ENCODE data around the gene TTC6. TPM values are rescaled to one million over a fixed set of nuclear protein-coding genes. Genes with fewer than 3 reads are reported as not detected.

TTC6 gene
- polyA plus RNA-seq, 4 donors: 0.22 to 3.4 (median 0.54) TPM

DNA sequence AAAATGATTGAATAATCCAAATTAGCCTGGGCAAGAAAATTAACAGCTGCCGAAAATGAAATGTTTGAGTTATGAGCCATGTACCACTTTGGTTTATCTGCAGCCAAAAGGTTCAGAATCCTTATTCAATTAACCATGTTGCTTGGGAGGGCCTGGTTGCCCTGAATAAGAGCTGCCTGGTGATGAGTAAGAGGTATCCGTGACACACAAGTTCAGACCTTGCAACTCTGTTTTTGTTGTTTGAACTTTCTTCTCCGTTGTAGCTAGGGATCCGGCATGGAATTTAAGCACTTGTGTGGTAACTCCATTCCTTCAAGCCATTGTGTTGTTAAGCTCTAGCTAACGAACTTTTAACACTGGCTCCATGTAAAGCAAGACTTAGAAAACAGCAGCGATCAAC, 36.0 kb upstream of the TTC6 start:
- no peak for DNase-seq
- 83 to 93% (median 88%) methylated on average over 6 of the region's 6 CpGs for WGBS, 3 donors
- H3K36me3 ChIP-seq (ENCODE audit: control insufficient read depth in 3 of 3, insufficient read depth in 2 of 3, low read depth in 1 of 3, low read length in 3 of 3): no peaks in the 10 kb centered on the region
- H3K4me1 ChIP-seq (ENCODE audit: control insufficient read depth in 3 of 3, insufficient read depth in 2 of 3, low read depth in 1 of 3, low read length in 2 of 3): no peaks in the 10 kb centered on the region
- FAIRE-seq: no peak
- peaks cover 0 to 7% of the 10 kb centered on the region in 2 donors for H3K9me3 ChIP-seq (ENCODE audit: control insufficient read depth in 2 of 2, insufficient read depth in 1 of 2, low read depth in 1 of 2, low read length in 1 of 2)
- H3K27ac ChIP-seq (ENCODE audit: low read depth in 1 of 3, low read length in 2 of 3): no peak overlapping the region
- H3K27me3 ChIP-seq (ENCODE audit: control insufficient read depth in 3 of 3, insufficient read depth in 3 of 3, low read length in 3 of 3): no peaks in the 10 kb centered on the region
- H3K4me3 ChIP-seq (ENCODE audit: low read depth in 1 of 3, low read length in 3 of 3): no peak overlapping the region

DNA sequence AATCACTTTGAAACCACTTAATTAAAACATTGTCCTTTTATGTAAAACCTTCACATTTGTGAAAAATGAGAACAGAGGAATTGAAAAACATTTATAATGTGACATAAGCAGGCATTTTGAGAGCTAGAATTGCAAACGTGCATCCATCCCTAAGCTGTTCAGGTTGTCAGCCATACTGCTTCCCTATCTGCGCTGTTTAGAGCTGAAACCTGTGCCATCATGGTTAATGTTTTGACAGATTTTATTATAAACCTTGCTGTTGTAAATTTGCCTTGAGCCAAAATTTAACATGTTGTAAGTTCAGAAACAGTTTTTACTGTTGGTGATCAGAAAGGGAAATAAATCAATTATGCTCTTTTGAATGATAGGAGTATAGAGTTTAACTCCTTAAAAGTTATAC, 32.2 kb upstream of the TTC6 start:
- Histone ChIP-seq H3K36me3 (ENCODE audit: control insufficient read depth in 3 of 3, insufficient read depth in 2 of 3, low read depth in 1 of 3, low read length in 3 of 3) (no peaks in the 10 kb centered on the region), H3K9me3 (ENCODE audit: control insufficient read depth in 2 of 2, insufficient read depth in 1 of 2, low read depth in 1 of 2, low read length in 1 of 2) (no peaks in the 10 kb centered on the region), H3K27ac (ENCODE audit: low read depth in 1 of 3, low read length in 2 of 3) (no peak overlapping the region), H3K4me1 (ENCODE audit: control insufficient read depth in 3 of 3, insufficient read depth in 2 of 3, low read depth in 1 of 3, low read length in 2 of 3) (peaks cover 0 to 7% (median 0%) of the 10 kb centered on the region in 3 donors), H3K4me3 (ENCODE audit: low read depth in 1 of 3, low read length in 3 of 3) (no peak overlapping the region), H3K27me3 (ENCODE audit: control insufficient read depth in 3 of 3, insufficient read depth in 3 of 3, low read length in 3 of 3) (no peaks in the 10 kb centered on the region)
- 27 to 62% (median 46%) methylated on average over 2 of the region's 2 CpGs for WGBS, 3 donors
- FAIRE-seq: no peak
- DNase-seq: no peak

DNA sequence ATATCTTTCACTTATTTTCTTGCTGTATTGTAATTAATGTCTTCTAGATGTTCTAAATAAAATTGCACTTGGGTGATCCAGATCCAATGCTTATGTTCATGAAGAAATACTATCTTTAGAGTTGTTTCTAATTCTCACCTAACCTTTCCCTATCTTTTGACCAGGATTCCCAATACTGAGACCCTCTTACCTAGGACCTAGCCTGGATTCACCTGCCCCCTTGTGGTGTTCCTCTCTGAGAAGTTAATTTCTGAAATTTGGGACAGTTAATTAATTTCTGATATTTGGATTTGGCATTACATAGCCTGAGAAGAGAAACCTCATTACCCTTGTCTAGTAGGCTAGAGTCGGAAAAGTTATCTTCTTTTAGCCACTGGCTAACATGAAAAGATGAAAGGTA, 29.9 kb upstream of the TTC6 start:
- H3K36me3 ChIP-seq (ENCODE audit: control insufficient read depth in 3 of 3, insufficient read depth in 2 of 3, low read depth in 1 of 3, low read length in 3 of 3): no peaks in the 10 kb centered on the region
- no peaks in the 10 kb centered on the region for H3K27me3 ChIP-seq (ENCODE audit: control insufficient read depth in 3 of 3, insufficient read depth in 3 of 3, low read length in 3 of 3)
- H3K9me3 ChIP-seq (ENCODE audit: control insufficient read depth in 2 of 2, insufficient read depth in 1 of 2, low read depth in 1 of 2, low read length in 1 of 2): no peaks in the 10 kb centered on the region
- no peak overlapping the region for H3K4me3 ChIP-seq (ENCODE audit: low read depth in 1 of 3, low read length in 3 of 3)
- no peak for DNase-seq
- no peak for FAIRE-seq
- H3K27ac ChIP-seq (ENCODE audit: low read depth in 1 of 3, low read length in 2 of 3): no peak overlapping the region
- WGBS, 3 donors: 86 to 93% (median 92%) methylated on average over 1 of the region's 1 CpG
- H3K4me1 ChIP-seq (ENCODE audit: control insufficient read depth in 3 of 3, insufficient read depth in 2 of 3, low read depth in 1 of 3, low read length in 2 of 3): peaks cover 0 to 7% (median 0%) of the 10 kb centered on the region in 3 donors

DNA sequence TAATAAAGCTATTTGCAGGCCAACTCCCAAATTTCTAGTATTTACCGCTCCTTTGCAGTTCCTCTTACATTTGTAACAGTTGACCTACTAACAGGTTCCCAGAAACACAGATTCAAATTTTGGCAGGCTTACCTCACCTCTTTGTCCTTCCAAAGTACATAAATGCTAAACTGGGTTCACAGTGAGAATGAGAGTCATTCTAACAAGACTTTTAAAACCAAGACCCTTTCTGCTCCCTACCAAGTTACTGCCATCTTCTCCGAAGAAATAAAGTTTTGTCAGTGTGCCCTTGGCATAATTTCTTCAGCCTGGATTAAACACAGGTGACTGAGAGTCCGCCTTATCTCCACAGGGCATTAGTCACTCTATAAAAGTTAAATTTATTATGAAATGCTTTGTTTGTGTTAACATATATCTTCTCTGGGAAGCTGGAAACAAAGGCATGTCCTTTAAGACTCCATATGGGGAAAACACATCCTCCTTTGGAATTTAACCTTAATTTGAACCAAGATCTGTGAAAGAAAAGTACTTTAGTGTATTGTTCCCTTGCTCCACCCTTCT, 28.5 kb upstream of the TTC6 start:
- DNase-seq: peak; percentile 46 to 54
- 14 to 41% (median 29%) methylated on average over 3 of the region's 3 CpGs for WGBS, 3 donors
- no peak for FAIRE-seq
- H3K27me3 ChIP-seq (ENCODE audit: control insufficient read depth in 3 of 3, insufficient read depth in 3 of 3, low read length in 3 of 3): no peaks in the 10 kb centered on the region
- no peaks in the 10 kb centered on the region for H3K36me3 ChIP-seq (ENCODE audit: control insufficient read depth in 3 of 3, insufficient read depth in 2 of 3, low read depth in 1 of 3, low read length in 3 of 3)
- H3K4me1 ChIP-seq (ENCODE audit: control insufficient read depth in 3 of 3, insufficient read depth in 2 of 3, low read depth in 1 of 3, low read length in 2 of 3): peaks cover 0 to 7% (median 0%) of the 10 kb centered on the region in 3 donors
- no peaks in the 10 kb centered on the region for H3K9me3 ChIP-seq (ENCODE audit: control insufficient read depth in 2 of 2, insufficient read depth in 1 of 2, low read depth in 1 of 2, low read length in 1 of 2)
- H3K4me3 ChIP-seq (ENCODE audit: low read depth in 1 of 3, low read length in 3 of 3): no peak overlapping the region
- peak overlapping the region in 1 of 3 donors; percentile 30 for H3K27ac ChIP-seq (ENCODE audit: low read depth in 1 of 3, low read length in 2 of 3)

DNA sequence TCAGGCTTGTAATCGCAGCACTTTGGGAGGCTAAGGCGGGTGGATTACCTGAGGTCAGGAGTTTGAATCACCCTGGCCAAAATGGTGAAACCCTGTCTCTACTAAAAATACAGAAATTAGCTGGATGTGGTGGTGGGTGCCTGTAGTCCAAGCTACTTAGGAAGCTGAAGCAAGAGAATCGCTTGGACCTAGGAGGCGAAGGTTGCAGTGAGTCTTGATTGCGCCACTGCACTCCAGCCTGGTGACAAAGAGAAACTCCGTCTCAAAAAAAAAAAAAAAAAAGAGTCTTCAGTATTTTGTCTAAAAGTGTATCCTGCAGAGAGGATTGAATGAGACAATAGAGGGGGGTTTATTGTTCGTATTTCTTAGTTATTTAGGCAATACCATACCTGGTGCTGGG, 25.7 kb upstream of the TTC6 start:
- FAIRE-seq (no peak), DNase-seq (peak in 1 of 2 donors; percentile 8)
- Histone ChIP-seq H3K4me1 (ENCODE audit: control insufficient read depth in 3 of 3, insufficient read depth in 2 of 3, low read depth in 1 of 3, low read length in 2 of 3) (peaks cover 0 to 7% (median 0%) of the 10 kb centered on the region in 3 donors), H3K27ac (ENCODE audit: low read depth in 1 of 3, low read length in 2 of 3) (no peak overlapping the region), H3K27me3 (ENCODE audit: control insufficient read depth in 3 of 3, insufficient read depth in 3 of 3, low read length in 3 of 3) (no peaks in the 10 kb centered on the region), H3K9me3 (ENCODE audit: control insufficient read depth in 2 of 2, insufficient read depth in 1 of 2, low read depth in 1 of 2, low read length in 1 of 2) (no peaks in the 10 kb centered on the region), H3K4me3 (ENCODE audit: low read depth in 1 of 3, low read length in 3 of 3) (no peak overlapping the region), H3K36me3 (ENCODE audit: control insufficient read depth in 3 of 3, insufficient read depth in 2 of 3, low read depth in 1 of 3, low read length in 3 of 3) (no peaks in the 10 kb centered on the region)
- WGBS, 3 donors: 75 to 91% (median 83%) methylated on average over 7 of the region's 7 CpGs

DNA sequence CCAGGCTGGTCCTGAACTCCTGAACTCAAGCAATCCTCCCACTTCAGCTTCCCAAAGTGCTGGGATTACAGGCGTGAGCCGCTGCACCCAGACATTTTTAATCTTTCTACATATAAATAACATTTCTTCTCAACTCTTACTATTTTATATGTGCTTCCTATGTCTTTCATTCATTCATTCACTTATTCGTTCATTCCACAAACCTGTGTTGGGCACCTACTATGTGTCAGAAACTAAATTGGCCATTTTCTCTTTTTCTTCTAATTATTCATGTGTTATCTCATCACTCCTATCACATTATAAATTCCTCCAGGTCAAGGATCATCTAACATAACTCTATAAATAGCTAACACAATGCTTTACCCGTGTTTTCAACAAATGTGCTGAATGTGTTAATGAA, 24.0 kb upstream of the TTC6 start:
- FAIRE-seq (no peak), DNase-seq (no peak)
- no peak overlapping the region for H3K4me3 ChIP-seq (ENCODE audit: low read depth in 1 of 3, low read length in 3 of 3)
- no peaks in the 10 kb centered on the region for H3K36me3 ChIP-seq (ENCODE audit: control insufficient read depth in 3 of 3, insufficient read depth in 2 of 3, low read depth in 1 of 3, low read length in 3 of 3)
- 83 to 90% (median 89%) methylated on average over 4 of the region's 4 CpGs for WGBS, 3 donors
- no peaks in the 10 kb centered on the region for H3K9me3 ChIP-seq (ENCODE audit: control insufficient read depth in 2 of 2, insufficient read depth in 1 of 2, low read depth in 1 of 2, low read length in 1 of 2)
- H3K4me1 ChIP-seq (ENCODE audit: control insufficient read depth in 3 of 3, insufficient read depth in 2 of 3, low read depth in 1 of 3, low read length in 2 of 3): peaks cover 0 to 7% (median 0%) of the 10 kb centered on the region in 3 donors
- no peak overlapping the region for H3K27ac ChIP-seq (ENCODE audit: low read depth in 1 of 3, low read length in 2 of 3)
- H3K27me3 ChIP-seq (ENCODE audit: control insufficient read depth in 3 of 3, insufficient read depth in 3 of 3, low read length in 3 of 3): no peaks in the 10 kb centered on the region

DNA sequence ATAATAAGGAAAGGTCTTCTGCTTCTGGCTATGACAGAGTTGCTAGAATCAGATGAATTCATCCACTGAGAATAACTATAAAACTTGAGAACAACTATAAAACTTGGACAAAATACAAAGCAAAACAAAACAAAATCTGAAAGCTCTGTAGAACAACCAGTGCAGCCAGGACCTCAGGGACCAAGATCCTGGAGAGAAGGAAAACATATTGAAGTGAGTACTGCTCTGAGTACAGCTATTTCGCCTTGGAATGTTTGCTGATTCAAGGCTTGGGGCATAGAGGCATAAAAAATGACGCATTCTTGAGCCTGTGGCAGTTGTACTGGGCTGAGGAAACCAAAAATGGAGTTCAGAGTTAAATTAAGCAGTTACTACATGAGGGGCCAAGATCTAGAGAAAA, 22.1 kb upstream of the TTC6 start:
- 80 to 97% (median 82%) methylated on average over 2 of the region's 2 CpGs for WGBS, 3 donors
- no peak overlapping the region for H3K4me3 ChIP-seq (ENCODE audit: low read depth in 1 of 3, low read length in 3 of 3)
- no peaks in the 10 kb centered on the region for H3K4me1 ChIP-seq (ENCODE audit: control insufficient read depth in 3 of 3, insufficient read depth in 2 of 3, low read depth in 1 of 3, low read length in 2 of 3)
- H3K27ac ChIP-seq (ENCODE audit: low read depth in 1 of 3, low read length in 2 of 3): no peak overlapping the region
- FAIRE-seq (no peak), DNase-seq (no peak)
- no peaks in the 10 kb centered on the region for H3K36me3 ChIP-seq (ENCODE audit: control insufficient read depth in 3 of 3, insufficient read depth in 2 of 3, low read depth in 1 of 3, low read length in 3 of 3)
- no peaks in the 10 kb centered on the region for H3K27me3 ChIP-seq (ENCODE audit: control insufficient read depth in 3 of 3, insufficient read depth in 3 of 3, low read length in 3 of 3)
- no peaks in the 10 kb centered on the region for H3K9me3 ChIP-seq (ENCODE audit: control insufficient read depth in 2 of 2, insufficient read depth in 1 of 2, low read depth in 1 of 2, low read length in 1 of 2)

DNA sequence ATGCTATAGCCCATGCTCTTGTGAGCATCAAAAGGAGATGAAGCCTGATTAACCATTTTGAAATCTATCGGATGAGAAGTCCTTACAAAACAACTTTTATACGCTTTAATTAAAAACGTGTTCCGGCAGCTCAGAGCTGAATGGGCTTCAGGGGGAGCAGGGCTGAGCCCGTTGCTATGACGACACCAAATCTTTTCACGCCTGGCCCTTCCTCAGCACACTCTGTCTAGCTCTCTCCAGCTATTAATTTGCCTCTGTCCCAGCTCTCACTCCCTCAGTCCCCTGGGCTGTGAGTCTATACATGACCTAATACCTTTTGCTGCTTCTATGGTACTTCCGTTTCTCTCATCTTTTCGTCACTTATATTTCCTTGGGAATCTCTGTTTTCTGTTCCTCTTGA, 16.2 kb upstream of the TTC6 start:
- no peaks in the 10 kb centered on the region for H3K9me3 ChIP-seq (ENCODE audit: control insufficient read depth in 2 of 2, insufficient read depth in 1 of 2, low read depth in 1 of 2, low read length in 1 of 2)
- WGBS, 3 donors: 52 to 69% (median 66%) methylated on average over 9 of the region's 9 CpGs
- DNase-seq (no peak), FAIRE-seq (no peak)
- no peak overlapping the region for H3K4me3 ChIP-seq (ENCODE audit: low read depth in 1 of 3, low read length in 3 of 3)
- H3K27ac ChIP-seq (ENCODE audit: low read depth in 1 of 3, low read length in 2 of 3): no peak overlapping the region
- H3K36me3 ChIP-seq (ENCODE audit: control insufficient read depth in 3 of 3, insufficient read depth in 2 of 3, low read depth in 1 of 3, low read length in 3 of 3): no peaks in the 10 kb centered on the region
- H3K27me3 ChIP-seq (ENCODE audit: control insufficient read depth in 3 of 3, insufficient read depth in 3 of 3, low read length in 3 of 3): peaks cover 0 to 7% (median 3%) of the 10 kb centered on the region in 3 donors
- H3K4me1 ChIP-seq (ENCODE audit: control insufficient read depth in 3 of 3, insufficient read depth in 2 of 3, low read depth in 1 of 3, low read length in 2 of 3): peaks cover 0 to 4% (median 0%) of the 10 kb centered on the region in 3 donors

DNA sequence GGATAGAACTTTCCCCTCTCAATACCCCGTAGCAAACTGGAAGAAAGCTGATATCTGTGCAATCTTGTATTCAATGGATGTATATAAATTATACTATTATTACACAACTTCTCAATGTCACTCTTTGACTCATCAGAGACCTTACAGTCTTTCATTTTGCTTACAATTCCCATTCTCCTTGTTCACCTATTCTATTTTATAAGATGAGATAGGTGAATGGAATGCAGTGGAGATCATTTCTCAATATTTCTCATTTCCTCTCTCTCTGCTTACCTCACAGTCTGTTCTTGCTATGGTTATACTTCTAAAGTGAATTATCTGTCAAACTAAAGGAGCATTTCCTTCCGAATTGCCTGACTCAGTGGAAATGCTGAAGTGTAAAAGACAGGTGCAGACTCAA, 15.3 kb upstream of the TTC6 start:
- no peak for DNase-seq
- Histone ChIP-seq H3K9me3 (ENCODE audit: control insufficient read depth in 2 of 2, insufficient read depth in 1 of 2, low read depth in 1 of 2, low read length in 1 of 2) (no peaks in the 10 kb centered on the region), H3K27ac (ENCODE audit: low read depth in 1 of 3, low read length in 2 of 3) (no peak overlapping the region), H3K36me3 (ENCODE audit: control insufficient read depth in 3 of 3, insufficient read depth in 2 of 3, low read depth in 1 of 3, low read length in 3 of 3) (no peaks in the 10 kb centered on the region), H3K27me3 (ENCODE audit: control insufficient read depth in 3 of 3, insufficient read depth in 3 of 3, low read length in 3 of 3) (peaks cover 0 to 11% (median 9%) of the 10 kb centered on the region in 3 donors), H3K4me3 (ENCODE audit: low read depth in 1 of 3, low read length in 3 of 3) (no peak overlapping the region), H3K4me1 (ENCODE audit: control insufficient read depth in 3 of 3, insufficient read depth in 2 of 3, low read depth in 1 of 3, low read length in 2 of 3) (peaks cover 0 to 5% (median 0%) of the 10 kb centered on the region in 3 donors)
- WGBS, 3 donors: 79 to 89% (median 83%) methylated on average over 2 of the region's 2 CpGs
- no peak for FAIRE-seq
